HG02571 (cell line): Measurements from ENCODE around the gene TTC39B.

ENCODE experiments used
- ATAC-seq: cut with Tn5 transposase; IDR thresholded peaks from one replicate; pipeline ENCODE4 v1.9.1; 2021; ENCODE audit warnings: mild to moderate bottlenecking, moderate library complexity; ENCODE audit not compliant: unreplicated experiment

Gene TTC39B

GRCh38 chr9:15304632-15305031 is 2.4 kb downstream of the TTC39B start:
- no peak for ATAC-seq

GRCh38 chr9:15300218-15300617 is 6.8 kb downstream of the TTC39B start:
- no peak for ATAC-seq

- ATAC-seq, result peak; percentile 84
These were observed 7.6 kb downstream of the TTC39B start for GRCh38 chr9:15299374-15299939.

- ATAC-seq, result no peak
These were observed 8.7 kb downstream of the TTC39B start for GRCh38 chr9:15298362-15298761.

- ATAC-seq, result no peak
These were observed 11.1 kb downstream of the TTC39B start for GRCh38 chr9:15295761-15296405.

GRCh38 chr9:15294604-15295003 is 12.4 kb downstream of the TTC39B start:
- no peak for ATAC-seq

GRCh38 chr9:15293804-15294316 is 13.2 kb downstream of the TTC39B start:
- no peak for ATAC-seq

- ATAC-seq, result no peak
These were observed 13.9 kb downstream of the TTC39B start for GRCh38 chr9:15293084-15293483.

- no peak for ATAC-seq
These were observed 17.4 kb downstream of the TTC39B start for GRCh38 chr9:15289603-15290002.

- no peak for ATAC-seq
These were observed 19.7 kb downstream of the TTC39B start for GRCh38 chr9:15287309-15287708.

- ATAC-seq, result no peak
These were observed 20.7 kb downstream of the TTC39B start for GRCh38 chr9:15286161-15286821.

- no peak for ATAC-seq
These were observed 24.3 kb downstream of the TTC39B start for GRCh38 chr9:15282567-15283285.

- no peak for ATAC-seq
These were observed 26.4 kb downstream of the TTC39B start for GRCh38 chr9:15280647-15281046.

- ATAC-seq, result no peak
These were observed 28.2 kb downstream of the TTC39B start for GRCh38 chr9:15278839-15279238.

- ATAC-seq, result no peak
These were observed 28.8 kb downstream of the TTC39B start for GRCh38 chr9:15278091-15278687.

- ATAC-seq, result no peak
These were observed 29.5 kb downstream of the TTC39B start for GRCh38 chr9:15277400-15278090.

- ATAC-seq, result no peak
These were observed 30.6 kb downstream of the TTC39B start for GRCh38 chr9:15276328-15276938.

- ATAC-seq, result no peak
These were observed 32.6 kb downstream of the TTC39B start for GRCh38 chr9:15274425-15274824.

- ATAC-seq, result no peak
These were observed 34.6 kb downstream of the TTC39B start for GRCh38 chr9:15272377-15272928.

- ATAC-seq, result no peak
These were observed 35.6 kb downstream of the TTC39B start for GRCh38 chr9:15271403-15271802.
